Stimulated activated naive CD4-positive, alpha-beta T cell (primary cell): ENCODE measurements around the gene ANKRD11.
"Not testable (repeated sequence)": the region's sequence is repeated elsewhere in the genome, so short reads cannot be mapped to it uniquely, and the experiment has no call there.

Experiments used
- DNase-seq, 6 experiments: peaks; one replicate each; lab custom pipeline; 2025; lab: John Stamatoyannopoulos, UW

The ANKRD11 gene

DNA sequence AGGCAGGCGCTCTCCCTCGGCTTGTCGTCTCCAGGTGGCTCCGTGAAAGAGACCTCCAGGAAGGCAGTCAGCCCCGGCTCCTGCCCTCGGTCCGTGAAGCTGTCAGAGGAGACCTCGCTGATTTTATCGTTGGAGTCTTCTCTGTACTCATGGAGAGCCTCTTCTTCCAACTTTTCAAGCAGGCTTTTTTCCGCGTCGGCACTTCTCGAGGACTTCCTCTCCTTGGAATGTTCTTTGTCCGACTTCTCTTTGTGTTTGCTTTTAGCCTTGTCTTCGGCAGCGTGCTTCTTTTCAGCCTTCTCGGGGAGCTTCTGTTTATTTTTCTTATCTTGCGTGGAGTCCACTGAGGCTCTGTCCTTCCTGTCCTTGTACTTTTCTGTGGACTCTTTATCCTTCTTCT is 207.8 kb downstream of the ANKRD11 start:
- no peak for DNase-seq

DNA sequence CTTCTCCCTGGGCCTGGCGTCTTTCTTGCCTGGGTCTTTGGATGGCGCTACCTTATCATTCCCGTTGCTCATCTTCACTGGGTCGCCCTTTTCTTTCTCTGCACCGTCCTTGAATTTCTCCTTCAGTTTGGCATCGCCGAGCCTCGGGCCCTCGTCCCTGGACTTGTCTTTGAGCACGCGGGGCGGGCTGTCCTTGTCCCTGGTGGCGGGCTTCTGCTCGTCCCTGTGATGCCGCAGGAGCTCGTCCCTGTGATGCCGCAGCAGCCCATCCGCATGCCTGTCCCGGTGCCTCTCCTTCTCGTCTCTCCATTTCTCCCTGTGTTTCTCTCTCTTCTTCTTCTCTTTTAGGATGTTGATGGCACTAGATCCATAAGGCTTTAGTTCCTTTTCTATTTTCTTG is 208.5 kb downstream of the ANKRD11 start:
- no peak for DNase-seq

DNA sequence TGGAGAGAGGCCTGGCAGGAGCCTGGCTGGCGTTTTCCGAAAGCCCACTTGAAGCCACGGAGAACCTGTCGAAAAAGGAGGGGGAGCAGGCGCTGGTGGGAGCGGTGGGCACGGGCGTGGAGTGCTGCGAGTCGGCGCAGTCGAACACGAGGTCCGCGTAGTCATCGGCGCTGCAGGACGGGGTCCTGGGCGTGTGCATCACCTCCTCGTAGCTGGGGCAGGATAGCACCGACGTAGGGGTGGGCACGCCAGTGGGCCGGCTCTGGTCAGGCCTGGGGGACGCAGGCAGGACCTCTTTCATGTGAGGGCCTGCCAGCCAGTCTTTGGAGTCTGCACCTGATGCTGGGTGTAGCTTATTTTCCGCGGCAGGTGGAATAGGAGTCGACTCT is 209.2 kb downstream of the ANKRD11 start:
- no peak for DNase-seq

DNA sequence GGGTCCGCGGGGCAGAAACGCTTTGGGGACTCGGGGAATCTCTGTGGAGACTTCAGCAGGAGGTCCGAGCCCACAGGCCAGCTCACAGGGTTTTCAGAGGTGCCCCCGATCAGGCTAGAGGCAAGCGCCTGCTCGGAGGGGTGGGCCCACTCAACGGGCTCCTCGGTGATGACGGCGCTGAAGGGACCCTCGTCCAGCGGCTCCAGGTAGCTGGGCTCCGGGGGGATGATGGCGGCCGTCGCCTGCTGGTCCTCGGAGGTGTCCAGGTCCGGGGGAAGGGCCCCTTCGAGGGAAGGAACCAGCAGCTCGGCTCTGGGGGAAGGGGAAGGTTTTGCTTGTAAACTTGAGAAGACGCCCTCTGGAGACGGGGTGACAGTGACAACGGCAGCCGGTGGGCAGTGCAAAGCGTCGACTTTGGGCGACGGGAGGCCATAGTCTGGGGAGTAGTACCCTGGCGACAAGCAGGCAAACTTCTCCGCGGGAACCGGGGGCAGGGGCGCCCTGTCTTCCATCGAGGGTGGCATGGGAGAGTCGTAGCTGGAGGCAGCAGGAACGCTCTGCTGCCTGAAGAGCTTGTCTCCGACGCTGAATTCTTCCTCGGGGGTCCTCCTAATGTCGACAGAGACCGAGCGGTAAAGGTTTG is 209.7 kb downstream of the ANKRD11 start:
- DNase-seq, result no peak

DNA sequence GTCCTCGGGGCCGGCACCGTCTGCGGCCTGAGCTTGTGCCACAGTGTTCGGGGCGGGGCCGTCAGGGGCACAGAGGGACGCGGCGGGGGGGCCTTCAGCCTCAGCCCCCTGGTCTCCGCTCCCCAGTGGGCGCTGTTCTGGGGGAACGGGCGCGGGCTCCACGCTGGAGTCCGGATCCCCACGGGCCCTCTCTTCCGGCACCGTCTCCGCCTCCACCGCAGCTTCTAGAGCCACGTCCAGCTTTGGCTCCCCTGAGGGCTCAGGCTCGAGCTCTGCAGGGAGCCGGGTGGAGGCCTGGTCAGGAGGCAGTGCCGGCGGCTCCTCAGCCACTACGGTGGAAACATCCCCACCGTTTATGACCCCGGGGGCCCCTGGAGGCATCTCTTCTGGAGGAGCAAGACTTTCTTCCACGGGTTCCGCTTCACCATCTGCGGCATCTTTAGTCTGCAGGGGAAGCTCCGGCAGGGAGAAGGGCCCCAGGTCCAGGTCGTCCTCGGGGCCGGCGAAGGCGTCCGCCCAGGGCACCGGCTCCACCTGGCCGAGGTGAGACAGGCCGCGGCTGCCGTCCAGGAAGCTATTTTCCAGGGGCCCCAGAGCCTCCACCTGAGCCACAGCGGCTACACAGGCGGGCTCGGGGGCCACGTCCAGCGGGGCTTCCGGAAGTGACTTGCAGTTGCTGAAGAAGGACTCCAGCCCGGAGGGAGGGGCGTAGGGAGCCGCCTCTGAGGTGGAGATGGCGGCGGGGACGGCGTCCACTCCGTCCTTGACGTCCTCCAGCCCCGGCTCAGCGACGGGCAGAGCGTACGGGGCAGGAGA is 210.5 kb downstream of the ANKRD11 start:
- no peak for DNase-seq

DNA sequence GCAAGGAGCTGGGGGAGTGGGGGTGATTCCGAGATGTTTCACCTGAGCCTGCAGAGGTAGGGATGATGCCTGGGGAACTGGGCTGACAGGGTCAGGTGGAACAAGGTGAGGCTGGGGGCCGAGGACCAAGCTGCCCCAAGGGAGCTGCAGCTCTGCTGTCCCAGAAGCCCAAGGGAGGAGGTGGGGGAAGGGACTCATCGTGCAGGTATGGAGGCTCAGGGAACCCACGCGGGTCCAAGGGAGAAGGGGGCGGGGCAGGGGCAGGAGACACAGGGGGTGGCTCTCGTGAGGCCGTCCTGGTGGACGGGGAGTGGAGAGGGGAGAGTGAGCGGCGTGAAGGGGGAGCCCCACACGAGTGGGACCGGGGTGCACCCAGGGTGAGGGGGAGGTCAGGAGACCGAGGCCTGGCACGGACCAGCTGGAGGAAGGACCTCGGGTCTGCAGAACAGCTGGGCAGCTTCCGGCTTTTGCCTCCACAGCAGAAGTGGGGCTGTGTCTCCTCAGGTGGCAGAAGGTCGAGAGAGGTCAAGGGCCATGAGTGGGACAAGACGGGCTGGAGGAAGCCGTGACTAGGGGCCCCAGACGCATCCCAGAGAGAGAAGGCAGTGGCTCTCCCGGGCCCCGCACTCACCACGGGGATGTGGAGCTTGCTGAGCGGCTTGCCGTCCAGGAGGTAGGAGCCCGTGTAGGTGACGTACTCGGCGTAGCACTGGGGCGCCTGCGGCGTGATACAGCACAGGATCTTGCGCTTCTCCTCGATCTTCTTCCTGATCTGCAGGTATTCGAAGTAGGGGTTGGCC is 211.7 kb downstream of the ANKRD11 start:
- no peak for DNase-seq

DNA sequence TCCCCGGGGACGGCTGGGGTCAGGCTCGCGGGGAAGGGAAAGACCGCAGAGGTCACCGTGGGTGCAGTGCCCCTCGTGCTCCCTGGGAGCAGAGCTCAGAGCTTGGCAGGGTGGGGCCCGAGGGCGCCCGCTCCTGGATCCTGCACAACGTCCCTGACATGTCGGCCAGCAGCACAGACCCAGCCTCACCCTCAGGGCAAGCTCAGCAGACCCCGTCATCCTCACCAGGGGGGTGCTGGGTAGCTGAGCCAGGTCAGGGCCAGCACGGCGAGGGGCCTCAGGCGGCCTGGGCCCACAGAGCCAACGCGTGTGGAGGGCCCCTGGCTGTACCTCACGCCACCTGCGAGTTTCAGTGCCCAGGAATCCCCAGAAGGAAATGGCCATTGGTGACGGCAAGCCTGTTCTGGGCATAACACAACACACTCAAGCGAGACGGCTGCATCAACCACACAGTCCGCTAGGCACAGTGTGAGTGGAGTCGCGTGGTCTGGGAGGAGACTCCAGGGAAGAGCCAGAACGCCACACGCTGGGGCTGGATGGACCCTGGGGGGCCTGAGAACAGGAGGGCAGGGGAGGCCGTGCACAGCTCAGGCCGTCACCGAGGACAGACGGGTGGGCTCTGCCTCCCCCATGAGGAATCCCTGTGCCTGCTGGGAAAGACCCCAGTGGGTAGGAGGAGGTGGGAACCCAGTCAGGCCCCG is 212.6 kb downstream of the ANKRD11 start:
- no peak for DNase-seq

DNA sequence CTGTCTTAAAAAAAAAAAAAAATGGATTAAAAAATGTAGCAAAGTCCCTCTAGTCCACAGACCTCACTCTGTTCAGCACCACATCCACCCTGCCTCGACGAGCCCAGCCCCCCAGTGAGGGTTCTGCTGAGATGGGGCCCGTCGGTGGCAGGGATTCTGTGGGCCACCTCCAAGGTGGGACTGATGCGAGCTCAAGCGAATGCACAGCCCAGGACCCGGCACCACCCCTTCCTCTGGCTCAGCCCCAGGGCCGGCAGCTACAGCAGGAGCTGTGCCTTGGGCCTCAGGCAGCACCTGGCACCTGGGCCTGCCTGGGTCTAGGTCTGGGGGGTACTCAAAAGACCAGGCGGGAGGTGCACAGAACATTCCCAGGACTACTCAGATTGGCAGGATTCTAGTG is 213.3 kb downstream of the ANKRD11 start:
- DNase-seq, result no peak

DNA sequence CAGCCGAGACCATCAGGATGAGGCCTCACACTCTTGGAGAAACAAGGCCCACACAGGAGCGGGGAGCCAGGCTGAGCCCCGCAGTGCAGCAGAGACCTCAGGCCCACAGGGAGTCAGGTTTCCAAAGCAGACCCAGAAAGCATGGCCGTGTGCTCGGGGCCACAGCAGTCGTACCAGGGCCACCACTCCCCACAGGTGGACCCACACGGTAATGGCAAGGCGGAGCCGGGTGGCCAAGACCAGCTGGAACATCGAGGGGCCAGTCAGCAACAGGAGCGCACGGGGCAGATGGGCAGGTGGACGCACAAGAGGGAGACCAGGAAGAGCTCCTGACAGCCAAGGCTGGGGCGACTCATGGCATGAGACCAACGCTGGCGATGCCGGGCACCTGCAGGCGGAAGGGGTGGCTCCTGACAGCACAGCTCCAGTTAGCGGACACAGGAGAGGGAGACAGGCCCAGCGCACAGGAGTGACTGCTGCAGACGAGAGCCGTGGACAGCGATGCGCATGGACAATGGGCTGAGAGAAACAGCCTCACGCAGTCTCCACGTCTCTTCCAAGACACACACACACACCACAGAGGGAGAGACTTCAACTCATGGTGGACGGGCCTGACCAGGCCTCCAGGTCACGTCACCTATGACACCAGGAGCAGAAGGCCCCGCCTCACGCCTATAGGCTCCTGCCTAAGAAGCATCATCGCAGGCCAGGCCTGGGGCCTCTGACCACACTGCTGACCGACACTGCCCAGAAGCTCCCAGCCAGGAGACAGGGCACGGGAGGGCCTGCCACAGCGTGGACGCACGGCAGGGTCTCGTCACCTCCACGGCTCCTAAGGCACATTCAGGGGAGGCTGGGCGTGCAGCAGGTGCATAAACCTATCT is 214.3 kb downstream of the ANKRD11 start:
- DNase-seq, result no peak

DNA sequence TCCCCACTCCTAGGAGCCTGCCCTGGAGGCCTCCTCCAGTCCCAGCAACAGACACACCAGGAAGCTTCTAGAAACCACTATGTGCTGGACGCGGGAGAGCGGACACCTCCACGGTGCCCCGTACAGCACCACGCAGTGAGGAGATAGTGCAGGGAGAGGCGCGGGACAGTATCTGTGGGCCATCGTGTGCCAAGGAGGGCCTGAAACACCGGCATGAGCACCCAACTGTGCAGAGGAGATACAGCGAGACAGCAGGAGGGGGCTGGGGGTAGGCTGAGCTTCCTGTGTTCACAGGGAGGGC is 215.1 kb downstream of the ANKRD11 start:
- no peak for DNase-seq

DNA sequence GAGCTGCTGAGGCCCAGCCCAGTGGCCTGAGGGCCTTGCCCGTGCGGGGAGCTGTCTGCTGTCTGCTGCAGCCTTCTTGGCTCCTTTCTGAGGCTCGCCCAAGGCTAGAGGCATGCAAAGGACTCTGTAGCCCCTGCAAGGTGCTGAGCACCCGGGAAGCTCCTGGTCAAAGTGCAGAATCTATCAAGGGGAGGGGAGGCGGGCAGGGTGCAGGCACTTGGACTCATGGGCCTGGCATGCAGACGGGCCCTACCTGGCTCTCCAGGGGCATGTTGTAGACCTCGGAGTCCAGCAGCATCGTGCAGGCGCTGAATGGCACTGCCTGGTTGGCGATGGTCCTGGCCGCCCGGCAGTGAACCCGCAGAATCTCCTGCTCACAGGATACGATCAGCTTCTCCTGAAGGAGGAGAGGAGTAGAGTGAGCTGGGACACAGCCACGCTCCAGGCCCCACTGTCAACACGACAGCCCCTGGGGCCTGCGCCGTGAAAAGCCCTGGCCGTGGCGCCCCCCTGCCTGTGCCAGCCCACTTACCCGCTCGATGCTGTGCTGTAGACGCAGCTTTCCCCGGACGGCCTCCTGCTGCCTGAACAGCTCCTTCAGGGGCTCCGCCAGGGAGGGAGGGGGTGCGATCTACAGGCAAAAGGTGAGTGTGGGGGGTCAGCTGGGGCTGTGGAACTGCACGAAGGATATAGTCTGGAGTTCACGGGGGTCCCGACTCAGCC is 215.6 kb downstream of the ANKRD11 start:
- DNase-seq, result no peak

DNA sequence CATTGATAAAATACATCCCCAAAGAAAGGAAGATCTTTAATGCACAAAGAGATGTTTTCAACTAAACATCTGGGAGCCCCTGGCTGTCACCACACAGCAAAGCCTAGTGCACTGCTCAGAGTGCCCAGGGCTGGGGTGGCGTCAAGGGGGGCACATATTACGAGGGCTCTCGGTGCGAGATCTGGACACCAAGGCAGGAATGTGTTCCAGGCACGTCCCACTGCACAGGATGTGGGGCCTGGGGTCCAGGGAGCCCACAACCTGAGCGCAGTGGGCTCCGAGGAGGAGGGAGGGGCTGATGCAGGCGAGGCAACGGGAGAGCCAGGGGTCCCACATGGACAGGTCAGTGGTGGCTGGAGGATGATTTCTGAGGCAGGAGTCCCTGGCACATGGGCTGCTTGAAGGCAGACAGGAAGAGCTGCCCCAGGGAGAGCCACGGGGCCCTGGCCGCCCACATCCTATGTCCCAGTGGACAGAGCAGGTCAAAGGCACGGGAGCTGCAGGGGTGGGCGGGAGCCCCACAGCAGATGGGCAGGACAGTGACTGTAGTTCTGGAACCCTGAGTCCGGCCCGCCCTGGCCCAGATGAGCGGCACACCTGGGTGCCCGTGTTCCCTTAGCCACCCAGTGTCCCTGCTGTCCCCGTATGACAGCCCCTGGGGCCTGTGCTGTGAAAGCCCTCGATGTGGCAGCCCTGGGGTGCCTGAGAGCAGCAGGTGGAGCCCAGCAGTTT is 216.5 kb downstream of the ANKRD11 start:
- no peak for DNase-seq

DNA sequence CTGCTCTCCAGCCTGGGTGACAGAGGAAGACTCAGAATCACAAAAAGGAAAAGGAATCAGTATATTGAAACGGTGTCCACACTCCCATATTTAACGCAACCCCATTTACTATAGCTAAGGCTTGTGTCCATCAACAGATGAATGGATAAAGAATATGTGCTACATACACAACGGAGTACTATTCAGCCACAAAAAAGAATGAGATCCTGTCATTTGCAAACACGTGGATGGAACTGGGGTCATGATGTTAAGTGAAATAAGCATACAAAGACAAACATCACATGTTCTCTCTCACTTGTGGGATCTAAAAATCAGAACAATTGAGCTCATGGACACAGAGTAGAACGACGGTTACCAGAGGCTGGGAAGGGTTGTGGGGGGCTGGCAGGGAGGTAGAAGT is 217.7 kb downstream of the ANKRD11 start:
- no peak for DNase-seq

DNA sequence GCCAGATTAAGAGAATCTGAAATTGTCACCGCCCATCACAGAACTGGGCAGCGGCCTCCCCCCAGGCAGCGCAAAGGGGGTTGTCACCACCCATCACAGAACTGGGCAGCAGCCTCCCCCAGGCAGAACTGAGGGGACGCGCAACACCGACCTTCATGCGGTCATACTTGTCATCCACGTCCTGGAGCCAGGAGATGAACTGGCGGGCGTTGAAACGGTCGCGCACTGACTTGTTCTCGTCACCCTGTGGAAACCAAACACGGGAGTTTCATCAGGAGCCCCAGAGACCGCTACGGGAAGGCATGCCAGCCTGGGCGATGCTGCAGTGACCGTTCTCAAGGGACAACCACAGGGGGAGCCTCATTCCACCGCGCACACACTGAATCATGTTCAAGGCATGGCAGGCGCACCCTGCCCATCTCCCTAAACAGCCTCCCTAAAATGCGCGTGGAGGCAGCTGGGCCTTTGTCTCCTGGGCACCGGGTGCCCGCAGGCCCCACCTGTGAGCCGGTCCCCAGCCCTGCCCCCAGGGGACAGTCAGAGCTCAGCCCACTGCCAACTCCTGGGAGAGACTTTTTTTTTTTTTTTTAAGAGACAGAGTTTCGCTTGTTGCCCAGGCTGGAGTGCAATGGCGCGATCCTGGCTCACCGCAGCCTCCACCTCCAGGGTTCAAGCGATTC is 219.6 kb downstream of the ANKRD11 start:
- no peak for DNase-seq

DNA sequence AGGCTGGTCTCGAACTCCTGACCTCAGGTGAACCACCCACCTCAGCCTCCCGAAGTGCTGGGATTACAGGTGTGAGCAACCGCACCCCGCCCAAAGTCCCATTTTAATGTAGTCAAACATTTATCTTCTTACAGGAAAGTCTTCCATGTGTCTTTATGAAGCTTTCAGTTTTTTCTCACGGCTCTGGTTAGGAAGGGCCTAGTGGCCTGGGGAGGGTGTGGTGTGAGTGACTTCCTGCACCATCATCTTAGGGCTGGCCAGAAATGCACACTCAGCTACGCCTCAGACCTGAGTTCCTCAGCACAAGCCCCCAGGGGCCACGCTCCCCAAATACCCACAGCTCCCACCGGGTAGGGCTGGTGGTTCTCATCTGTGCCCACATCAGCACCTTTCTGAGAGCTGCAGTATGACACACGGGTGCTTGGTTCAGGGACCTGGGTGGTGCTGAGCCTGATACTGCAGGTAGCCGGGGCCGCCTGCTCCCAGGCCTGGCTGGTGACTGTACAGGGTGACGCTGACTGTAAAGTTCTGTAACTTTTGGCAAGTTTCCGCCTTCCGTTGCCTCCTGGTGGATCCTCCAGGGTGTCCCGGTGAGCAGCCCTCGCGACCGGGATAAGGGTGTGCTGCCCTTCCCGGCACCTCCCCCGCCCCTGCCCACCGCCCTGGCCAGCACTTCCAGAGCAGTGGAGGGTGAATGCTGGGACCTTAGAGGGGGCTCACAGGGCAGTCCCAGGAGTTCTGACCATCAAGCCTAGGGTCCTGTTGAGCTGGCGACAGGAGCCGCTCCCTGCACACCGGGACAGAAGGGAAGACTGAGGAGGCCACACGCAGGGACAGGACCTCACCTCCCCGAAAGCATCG is 220.3 kb downstream of the ANKRD11 start:
- no peak for DNase-seq

DNA sequence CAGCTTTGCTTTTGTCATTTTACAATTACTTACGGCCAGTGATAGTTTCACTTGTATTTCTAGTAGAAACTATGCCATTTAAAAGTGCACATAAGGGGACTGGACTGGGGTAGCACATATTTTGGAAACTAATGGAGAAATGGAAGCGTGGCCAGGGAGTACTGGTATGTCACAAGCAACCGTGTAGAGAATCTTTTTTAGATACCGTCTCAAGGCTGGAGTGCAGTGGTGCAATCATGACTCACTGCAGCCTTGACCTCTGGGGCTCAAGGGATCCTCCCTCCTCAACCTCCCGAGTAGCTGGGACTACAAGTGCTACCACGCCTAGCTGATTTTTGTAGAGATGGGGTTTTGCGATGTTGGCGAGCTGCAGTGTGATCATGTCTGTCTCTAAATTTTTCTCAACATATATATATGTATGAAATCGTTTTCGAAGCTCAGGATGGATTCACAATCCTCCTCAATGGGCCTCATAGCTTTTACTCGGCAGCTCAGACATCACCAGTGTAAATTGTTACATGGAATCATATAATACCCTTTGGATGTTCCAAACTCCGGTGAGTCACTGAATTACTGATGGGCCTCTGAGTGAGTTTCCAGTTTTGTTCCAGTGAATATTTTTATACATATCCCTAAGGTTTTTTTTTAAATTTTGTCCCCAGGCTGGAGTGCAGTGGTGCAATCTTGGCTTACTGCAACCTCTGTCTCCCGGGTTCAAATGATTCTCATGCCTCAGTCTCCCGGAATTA is 221.2 kb downstream of the ANKRD11 start:
- no peak for DNase-seq

DNA sequence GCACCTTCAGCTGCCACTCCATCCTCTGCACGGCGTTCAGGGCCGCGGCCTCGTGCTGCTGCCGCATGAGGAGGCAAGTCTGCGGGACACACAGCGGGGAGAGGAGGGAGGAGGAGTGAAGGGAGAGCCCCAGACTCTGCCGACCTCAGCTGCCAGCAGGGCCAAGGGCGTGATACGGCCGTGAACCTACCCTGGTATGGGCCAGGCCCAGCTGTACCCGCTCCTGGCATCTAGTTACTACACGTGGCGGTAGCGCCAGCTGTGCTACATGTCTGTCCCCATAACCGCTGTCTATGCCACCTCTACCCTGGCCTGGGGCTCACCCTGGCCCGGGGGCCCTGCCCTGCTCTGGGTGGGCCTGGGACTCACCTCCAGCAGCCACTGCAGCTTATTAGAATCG is 221.8 kb downstream of the ANKRD11 start:
- DNase-seq, result no peak

DNA sequence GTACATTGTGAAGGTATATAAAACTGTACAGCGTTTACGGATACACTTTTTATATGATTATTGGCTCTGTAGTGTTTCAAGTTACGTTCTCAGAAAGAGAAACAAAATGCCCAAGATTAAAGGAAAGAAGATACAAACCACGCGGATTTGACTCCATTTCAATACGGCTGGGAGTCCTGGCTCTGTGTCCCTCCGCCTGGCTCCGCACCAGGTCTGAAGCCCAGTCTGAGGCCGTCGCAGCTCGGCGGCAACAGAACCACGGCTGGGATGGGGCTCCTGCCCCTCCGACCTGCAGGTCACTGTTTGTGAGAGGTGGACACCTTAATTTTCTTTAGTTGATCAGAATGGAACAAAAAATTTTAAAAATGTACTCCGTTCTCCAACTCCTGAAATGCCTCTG is 222.6 kb downstream of the ANKRD11 start:
- DNase-seq, result not testable (repeated sequence)
